Pancreas (tissue), 10 donors: ENCODE data around the gene ENDOV. TPM values are rescaled to one million over a fixed set of nuclear protein-coding genes. Genes with fewer than 3 reads are reported as not detected.

Source experiments
- ATAC-seq, 4 donors: fragments of 200-7000 bp; cut with Tn5 transposase; one replicate each; pipeline versions ENCODE4 v1.8.0 to v1.9.1; 2020; ENCODE audit warnings: mild to moderate bottlenecking in 4 of 4, moderate library complexity in 4 of 4
- DNase-seq, 6 donors: peaks; one replicate each; pipeline ENCODE4 v3.0.0-alpha.2; 2020
- FAIRE-seq: peaks from 2 replicates; lab custom pipeline; 2012; peaks lifted over from hg19 to GRCh38; lab: Jason Lieb, UNC
- H3K27ac ChIP-seq, 4 donors: fragments of 200-600 bp; sonication (generic); 1 replicate in 3 of 4; 2 replicates in 1 of 4; pipeline versions ENCODE4 v1.5.0 to v1.8.0; 2020
- H3K27me3 ChIP-seq, 4 donors: fragments of 200-600 bp; one replicate each; pipeline ENCODE4 v1.8.0; 2021
- H3K36me3 ChIP-seq, 3 donors: fragments of 200-600 bp; sonication (generic) in 1 of 3; one replicate each; pipeline versions ENCODE4 v1.5.0 to v1.8.0; 2020 to 2021
- H3K4me1 ChIP-seq, 3 donors: fragments of 200-600 bp; one replicate each; pipeline ENCODE4 v1.8.0; 2021
- H3K4me3 ChIP-seq, 4 donors: fragments of 200-600 bp; sonication (generic) in 2 of 4; one replicate each; pipeline versions ENCODE4 v1.5.0 to v1.8.0; 2020 to 2021
- H3K9me3 ChIP-seq, 4 donors: fragments of 200-600 bp; one replicate each; pipeline ENCODE4 v1.8.0; 2021
- CTCF ChIP-seq, 4 donors: fragments of 200-600 bp; sonication (generic) in 3 of 4; IDR thresholded peaks; one replicate each; pipeline versions ENCODE4 v1.5.0 to v1.8.0; 2021; ENCODE audit warnings: antibody characterized with exemption in 4 of 4
- WGBS, 2 donors: extraction: QIAGEN DNeasy Blood & Tissue Kit; methylation state at CpG; one replicate each; pipeline ENCODE4 v1.1.7; 2013; 5-methylcytosine and 5-hydroxymethylcytosine counted together
- intact Hi-C, 3 donors: fragments of 100-400 bp; cut with DNase I; formaldehyde crosslinking; loops; one replicate each; pipeline versions ENCODE4 v1.11.1 to v1.14.2; 2022
- polyA plus RNA-seq, 2 donors: library from polyadenylated mRNA; stranded (reverse); fragments of 200-250 nt; gene quantifications; one replicate each; pipeline ENCODE4 v1.2.3, GENCODE V29; 2013
- total RNA-seq, 6 donors: library from RNA; stranded (reverse); fragmentation: NEBNext Ultra II Directional in 4 of 6; extraction: Animal tissue kit (Norgen Biotek cat#: 25700) in 4 of 6; gene quantifications; one replicate each; pipeline versions ENCODE4 v1.2.1 to v1.2.4, GENCODE V29; 2021 to 2023
- donor health status: healthy with polysubstance abuse.
- donor health status: DM: no; HTN: no; CAD: no; lungs with moderate emphysema.
- donor health status: DM: no; HTN: no; CAD: no.
- donor health status: control.
- donor health status: control.
- donor health status: Bipolar disorder and iron deficiency.
- donor health status: DM: yes; HTN: yes; CAD: no.
- donor health status: DM: no; HTN: no; CAD: no.
- donor health status: DM: no; HTN: no; CAD: no.
- donor health status: DM: yes; HTN: yes; CAD: no.

Gene ENDOV
- total and polyA plus RNA-seq, 8 donors: 8.7 to 20.4 (median 12.9) TPM

- DNase-seq (no peak), ATAC-seq (no peak), FAIRE-seq (no peak)
- 77 to 82% methylated on average over 6 of the region's 6 CpGs for WGBS, 2 donors
- no peak overlapping the region for H3K27ac ChIP-seq
- peaks cover 6 to 12% (median 9%) of the 10 kb centered on the region in 3 donors for H3K4me1 ChIP-seq
- H3K36me3 ChIP-seq: no peaks in the 10 kb centered on the region
- no peak overlapping the region for H3K4me3 ChIP-seq
- intact Hi-C loops: no loop called here
- H3K27me3 ChIP-seq: no peaks in the 10 kb centered on the region
- no peak for TF ChIP-seq CTCF (IDR thresholded peaks at IDR 0.05)
- no peaks in the 10 kb centered on the region for H3K9me3 ChIP-seq
These were observed 1.9 kb downstream of the ENDOV start for GRCh38 chr17:80416940-80417293.

GRCh38 chr17:80418589-80418988 lies 3.6 kb downstream of the ENDOV start:
- ATAC-seq (no peak), FAIRE-seq (no peak), DNase-seq (no peak)
- H3K4me3 ChIP-seq: no peak overlapping the region
- no peaks in the 10 kb centered on the region for H3K27me3 ChIP-seq
- intact Hi-C loops: no loop called here
- no peaks in the 10 kb centered on the region for H3K9me3 ChIP-seq
- peaks cover 6 to 12% (median 9%) of the 10 kb centered on the region in 3 donors for H3K4me1 ChIP-seq
- H3K27ac ChIP-seq: no peak overlapping the region
- 89 to 92% methylated on average over 11 of the region's 11 CpGs for WGBS, 2 donors
- no peaks in the 10 kb centered on the region for H3K36me3 ChIP-seq
- no peak for TF ChIP-seq CTCF (IDR thresholded peaks at IDR 0.05)

GRCh38 chr17:80419255-80419654 lies 4.3 kb downstream of the ENDOV start:
- FAIRE-seq: no peak
- Histone ChIP-seq H3K9me3 (no peaks in the 10 kb centered on the region), H3K4me1 (peaks cover 6 to 12% (median 9%) of the 10 kb centered on the region in 3 donors), H3K36me3 (no peaks in the 10 kb centered on the region), H3K27ac (no peak overlapping the region), H3K4me3 (no peak overlapping the region), H3K27me3 (no peaks in the 10 kb centered on the region)
- no peak for TF ChIP-seq CTCF (IDR thresholded peaks at IDR 0.05)
- WGBS, 2 donors: 87 to 91% methylated on average over 11 of the region's 11 CpGs
- peak in 1 of 6 donors; percentile 48 for DNase-seq
- ATAC-seq: no peak
- intact Hi-C loops: no loop called here

GRCh38 chr17:80421381-80422090 lies 6.6 kb downstream of the ENDOV start:
- DNase-seq: peak in 1 of 6 donors; percentile 76
- Histone ChIP-seq H3K27ac (no peak overlapping the region), H3K27me3 (no peaks in the 10 kb centered on the region), H3K36me3 (no peaks in the 10 kb centered on the region), H3K9me3 (no peaks in the 10 kb centered on the region), H3K4me1 (peaks cover 0 to 6% (median 2%) of the 10 kb centered on the region in 3 donors), H3K4me3 (no peak overlapping the region)
- FAIRE-seq: no peak
- 64 to 73% methylated on average over 20 of the region's 20 CpGs for WGBS, 2 donors
- intact Hi-C loops: loop anchor here in 1 of 3 donors (5.0 to 10.0 kb wide), 2 partner anchors 156 to 683 kb away; no protein-coding TSS in a partner anchor
- ATAC-seq: no peak
- TF ChIP-seq CTCF (IDR thresholded peaks at IDR 0.05): no peak

GRCh38 chr17:80422276-80422675 lies 7.3 kb downstream of the ENDOV start:
- Histone ChIP-seq H3K4me3 (no peak overlapping the region), H3K9me3 (no peaks in the 10 kb centered on the region), H3K4me1 (peaks cover 0 to 3% (median 0%) of the 10 kb centered on the region in 3 donors), H3K27me3 (no peaks in the 10 kb centered on the region), H3K36me3 (no peaks in the 10 kb centered on the region), H3K27ac (no peak overlapping the region)
- ATAC-seq (no peak), DNase-seq (peak in 1 of 6 donors; percentile 63), FAIRE-seq (no peak)
- no peak for TF ChIP-seq CTCF (IDR thresholded peaks at IDR 0.05)
- intact Hi-C loops: loop anchor here in 1 of 3 donors (5.0 to 10.0 kb wide), 2 partner anchors 155 to 683 kb away; no protein-coding TSS in a partner anchor
- 82 to 90% methylated on average over 14 to 18 of the region's 18 CpGs for WGBS, 2 donors
